GM12878 (cell line): ENCODE data around the gene KLHL1.

ENCODE experiments used
- SMARCA5 ChIP-seq: fragments of 450-650 bp; IDR thresholded peaks from 2 replicates; pipeline ENCODE4 v1.6.1; 2017; ENCODE audit warnings: mild to moderate bottlenecking
- TCF7 ChIP-seq: IDR thresholded peaks from 2 replicates; pipeline ENCODE4 v1.6.1; 2014; ENCODE audit warnings: antibody characterized with exemption, borderline replicate concordance
- ZNF274 ChIP-seq: IDR thresholded peaks from one replicate; pipeline ENCODE4 v1.8.0; 2011; ENCODE audit not compliant: insufficient read length, insufficient read depth
- TF ChIP-seq, protein P1 (sequence below): IDR thresholded peaks from 2 replicates; pipeline ENCODE4 v1.6.1; 2011; ENCODE audit warnings: low read depth, low read length, improper control_type of control experiment, borderline replicate concordance
- TF ChIP-seq, protein P2 (sequence below), 3 experiments: IDR thresholded peaks in 2 of 3; conservative IDR thresholded peaks in 1 of 3; 2 replicates each; pipeline ENCODE4 v1.5.1; 2011; ENCODE audit warnings: low read depth in 3 of 3, low read length in 3 of 3, mild to moderate bottlenecking in 3 of 3, control low read depth in 2 of 3, moderate library complexity in 2 of 3, inconsistent platforms in 1 of 3, mixed read lengths in 1 of 3; ENCODE audit not compliant: control insufficient read depth in 2 of 3, insufficient read depth in 1 of 3; ENCODE audit errors: extremely low read depth in 1 of 3

DNA sequence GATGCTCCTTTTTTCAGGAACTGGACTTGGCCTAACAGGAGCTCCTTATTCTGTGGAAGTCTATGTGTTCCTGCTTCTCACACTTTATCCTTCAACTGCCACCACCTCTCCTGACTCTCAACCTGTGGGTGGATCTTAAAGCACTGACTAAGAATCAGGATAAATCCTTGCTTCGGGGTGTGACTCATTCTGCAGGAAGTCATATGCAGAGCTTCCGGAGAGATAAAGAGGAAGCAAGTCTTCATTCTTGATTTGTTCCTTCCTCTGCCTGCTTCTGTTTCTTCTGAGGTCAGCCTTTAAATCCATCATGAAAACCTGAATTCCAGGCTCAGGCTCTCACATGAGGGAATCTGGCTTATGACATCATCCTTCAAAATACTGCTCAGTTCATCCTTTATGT lies 137.7 kb downstream of the KLHL1 start:
- TF ChIP-seq SMARCA5 = no peak
- TF ChIP-seq, protein P1, sequence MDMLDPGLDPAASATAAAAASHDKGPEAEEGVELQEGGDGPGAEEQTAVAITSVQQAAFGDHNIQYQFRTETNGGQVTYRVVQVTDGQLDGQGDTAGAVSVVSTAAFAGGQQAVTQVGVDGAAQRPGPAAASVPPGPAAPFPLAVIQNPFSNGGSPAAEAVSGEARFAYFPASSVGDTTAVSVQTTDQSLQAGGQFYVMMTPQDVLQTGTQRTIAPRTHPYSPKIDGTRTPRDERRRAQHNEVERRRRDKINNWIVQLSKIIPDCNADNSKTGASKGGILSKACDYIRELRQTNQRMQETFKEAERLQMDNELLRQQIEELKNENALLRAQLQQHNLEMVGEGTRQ = no peak
- TF ChIP-seq, protein P2, sequence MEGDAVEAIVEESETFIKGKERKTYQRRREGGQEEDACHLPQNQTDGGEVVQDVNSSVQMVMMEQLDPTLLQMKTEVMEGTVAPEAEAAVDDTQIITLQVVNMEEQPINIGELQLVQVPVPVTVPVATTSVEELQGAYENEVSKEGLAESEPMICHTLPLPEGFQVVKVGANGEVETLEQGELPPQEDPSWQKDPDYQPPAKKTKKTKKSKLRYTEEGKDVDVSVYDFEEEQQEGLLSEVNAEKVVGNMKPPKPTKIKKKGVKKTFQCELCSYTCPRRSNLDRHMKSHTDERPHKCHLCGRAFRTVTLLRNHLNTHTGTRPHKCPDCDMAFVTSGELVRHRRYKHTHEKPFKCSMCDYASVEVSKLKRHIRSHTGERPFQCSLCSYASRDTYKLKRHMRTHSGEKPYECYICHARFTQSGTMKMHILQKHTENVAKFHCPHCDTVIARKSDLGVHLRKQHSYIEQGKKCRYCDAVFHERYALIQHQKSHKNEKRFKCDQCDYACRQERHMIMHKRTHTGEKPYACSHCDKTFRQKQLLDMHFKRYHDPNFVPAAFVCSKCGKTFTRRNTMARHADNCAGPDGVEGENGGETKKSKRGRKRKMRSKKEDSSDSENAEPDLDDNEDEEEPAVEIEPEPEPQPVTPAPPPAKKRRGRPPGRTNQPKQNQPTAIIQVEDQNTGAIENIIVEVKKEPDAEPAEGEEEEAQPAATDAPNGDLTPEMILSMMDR (IDR thresholded peaks at IDR 0.05 in 2 of 3, conservative IDR thresholded peaks at IDR 0.05 in 1 of 3; ENCODE audit: control insufficient read depth in 2 of 3, extremely low read depth in 1 of 3, insufficient read depth in 1 of 3, low read depth in 3 of 3, low read length in 3 of 3) = no peak
- TF ChIP-seq ZNF274 = no peak
- TF ChIP-seq TCF7 = no peak
